Activated CD8-positive, alpha-beta memory T cell treated with anti-CD3 and anti-CD28 coated beads for 1 hour (primary cell): ENCODE data around the gene TRIO.
"Not testable (repeated sequence)": the region's sequence is repeated elsewhere in the genome, so short reads cannot be mapped to it uniquely, and the experiment has no call there.

Experiments used
- DNase-seq, 2 donors: peaks; one replicate each; pipeline ENCODE4 v3.0.0-alpha.2; 2020; ENCODE audit warnings: low read depth in 1 of 2; ENCODE audit errors: extremely low read depth in 1 of 2

Gene TRIO

GRCh38 chr5:14142827-14143545, at the start of gene TRIO:
Gene TRIO (plus strand): TSS chr5:14143342. CDS start chr5:14143726, 384 bp downstream.
- peak in 1 of 2 donors; percentile 73 for DNase-seq

GRCh38 chr5:14097380-14097779, 45.8 kb upstream of the TRIO start:
- not testable (repeated sequence) for DNase-seq

GRCh38 chr5:14097998-14098471, 45.1 kb upstream of the TRIO start:
- no peak for DNase-seq

GRCh38 chr5:14100281-14100680, 42.9 kb upstream of the TRIO start:
- DNase-seq, result no peak

- no peak for DNase-seq
Observed at GRCh38 chr5:14101922-14102321, 41.2 kb upstream of the TRIO start.

GRCh38 chr5:14102666-14103065, 40.5 kb upstream of the TRIO start:
- no peak for DNase-seq

GRCh38 chr5:14105718-14106410, 37.3 kb upstream of the TRIO start:
- no peak for DNase-seq

GRCh38 chr5:14107536-14107935, 35.6 kb upstream of the TRIO start:
- DNase-seq, result no peak

- DNase-seq, result no peak
Observed at GRCh38 chr5:14108170-14108996, 34.8 kb upstream of the TRIO start.

- DNase-seq, result no peak
Observed at GRCh38 chr5:14109041-14109747, 33.9 kb upstream of the TRIO start.

GRCh38 chr5:14109771-14110170, 33.4 kb upstream of the TRIO start:
- no peak for DNase-seq

GRCh38 chr5:14110196-14110595, 32.9 kb upstream of the TRIO start:
- DNase-seq, result no peak

- no peak for DNase-seq
Observed at GRCh38 chr5:14110680-14111079, 32.5 kb upstream of the TRIO start.

GRCh38 chr5:14112998-14113652, 30.0 kb upstream of the TRIO start:
- DNase-seq, result no peak

- DNase-seq, result no peak
Observed at GRCh38 chr5:14114615-14115251, 28.4 kb upstream of the TRIO start.

GRCh38 chr5:14115323-14115895, 27.7 kb upstream of the TRIO start:
- no peak for DNase-seq

- no peak for DNase-seq
Observed at GRCh38 chr5:14118551-14119320, 24.4 kb upstream of the TRIO start.

GRCh38 chr5:14120176-14120575, 23.0 kb upstream of the TRIO start:
- DNase-seq, result no peak

GRCh38 chr5:14121552-14121951, 21.6 kb upstream of the TRIO start:
- DNase-seq, result no peak
